ENCODE measurements around the gene USP14.

DNA sequence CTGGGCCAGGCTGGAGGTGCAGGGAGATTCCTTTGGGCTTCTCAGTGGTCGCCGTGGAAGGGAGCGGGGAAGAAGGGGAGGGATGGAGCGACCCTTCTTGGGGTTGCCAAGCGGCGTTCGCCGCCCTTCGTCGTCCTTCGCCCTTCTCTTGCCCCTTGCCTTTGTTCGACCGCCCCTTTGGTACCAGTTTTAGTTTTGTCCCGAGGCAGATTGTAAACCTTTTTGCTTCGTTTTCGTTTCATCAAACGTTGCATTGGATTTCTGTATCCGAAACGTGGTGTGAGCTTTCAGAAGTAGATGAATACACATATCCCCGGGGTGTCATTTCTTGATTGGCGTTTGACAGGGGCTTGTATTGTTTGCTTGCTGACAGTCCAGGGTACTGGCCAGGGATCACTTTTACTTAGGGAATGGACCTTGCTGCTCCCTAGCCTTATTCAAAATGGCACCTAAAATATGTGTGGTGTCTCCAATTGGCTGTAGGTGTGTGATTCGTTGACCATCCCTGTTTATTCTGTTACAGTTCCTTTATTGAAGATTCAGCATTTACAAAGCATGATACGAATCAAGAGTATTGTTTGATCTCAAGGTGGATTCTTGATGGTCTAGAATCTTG, 788 bp downstream of the USP14 start:
- TF ChIP-seq, protein P1, sequence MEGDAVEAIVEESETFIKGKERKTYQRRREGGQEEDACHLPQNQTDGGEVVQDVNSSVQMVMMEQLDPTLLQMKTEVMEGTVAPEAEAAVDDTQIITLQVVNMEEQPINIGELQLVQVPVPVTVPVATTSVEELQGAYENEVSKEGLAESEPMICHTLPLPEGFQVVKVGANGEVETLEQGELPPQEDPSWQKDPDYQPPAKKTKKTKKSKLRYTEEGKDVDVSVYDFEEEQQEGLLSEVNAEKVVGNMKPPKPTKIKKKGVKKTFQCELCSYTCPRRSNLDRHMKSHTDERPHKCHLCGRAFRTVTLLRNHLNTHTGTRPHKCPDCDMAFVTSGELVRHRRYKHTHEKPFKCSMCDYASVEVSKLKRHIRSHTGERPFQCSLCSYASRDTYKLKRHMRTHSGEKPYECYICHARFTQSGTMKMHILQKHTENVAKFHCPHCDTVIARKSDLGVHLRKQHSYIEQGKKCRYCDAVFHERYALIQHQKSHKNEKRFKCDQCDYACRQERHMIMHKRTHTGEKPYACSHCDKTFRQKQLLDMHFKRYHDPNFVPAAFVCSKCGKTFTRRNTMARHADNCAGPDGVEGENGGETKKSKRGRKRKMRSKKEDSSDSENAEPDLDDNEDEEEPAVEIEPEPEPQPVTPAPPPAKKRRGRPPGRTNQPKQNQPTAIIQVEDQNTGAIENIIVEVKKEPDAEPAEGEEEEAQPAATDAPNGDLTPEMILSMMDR (IDR thresholded peaks at IDR 0.05; ENCODE audit: low read length): no peak
- TF ChIP-seq EZH2 (optimal IDR thresholded peaks at IDR 0.05; ENCODE audit: low read depth, low read length): no peak
- no peak for TF ChIP-seq EZH2phosphoT487 (IDR thresholded peaks at IDR 0.05; ENCODE audit: low read length)
